NCI-H526 treated with DMSO at 0.1 percent for 48 hours (cell line): ENCODE results near the gene SLC39A13.

Source experiments
- DNase-seq: peaks from one replicate; lab custom pipeline; 2025; lab: John Stamatoyannopoulos, UW

Gene SLC39A13

GRCh38 chr11:47407746-47408590, at the start of gene SLC39A13:
Gene SLC39A13 (plus strand): TSS chr11:47408590. CDS start chr11:47410095, 1,505 bp downstream.
- DNase-seq, result peak; percentile 90

- DNase-seq, result no peak
These were observed 49.7 kb upstream of the SLC39A13 start for GRCh38 chr11:47358731-47359051.

- no peak for DNase-seq
These were observed 49.2 kb upstream of the SLC39A13 start for GRCh38 chr11:47359162-47359561.

DNA sequence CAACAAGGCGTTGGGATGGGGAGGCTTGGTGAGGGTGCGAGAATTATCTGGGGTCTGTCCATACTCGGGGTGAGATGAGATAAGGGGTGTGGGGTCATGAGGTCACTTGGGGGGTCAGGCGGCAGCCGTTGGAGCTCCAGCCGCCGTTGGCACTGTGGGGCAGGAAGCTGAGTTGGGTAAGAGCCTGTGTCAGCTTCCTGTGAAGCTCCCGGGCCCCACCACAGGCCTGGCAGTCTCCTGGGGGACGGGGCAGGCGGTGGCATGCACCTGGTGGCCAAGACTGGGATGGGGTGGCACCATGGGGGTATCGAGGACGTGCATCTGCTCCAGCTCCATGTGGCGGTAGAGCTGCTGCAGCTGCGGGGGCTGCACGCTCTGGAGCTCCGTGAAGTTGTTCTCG, 48.8 kb upstream of the SLC39A13 start:
- no peak for DNase-seq

DNA sequence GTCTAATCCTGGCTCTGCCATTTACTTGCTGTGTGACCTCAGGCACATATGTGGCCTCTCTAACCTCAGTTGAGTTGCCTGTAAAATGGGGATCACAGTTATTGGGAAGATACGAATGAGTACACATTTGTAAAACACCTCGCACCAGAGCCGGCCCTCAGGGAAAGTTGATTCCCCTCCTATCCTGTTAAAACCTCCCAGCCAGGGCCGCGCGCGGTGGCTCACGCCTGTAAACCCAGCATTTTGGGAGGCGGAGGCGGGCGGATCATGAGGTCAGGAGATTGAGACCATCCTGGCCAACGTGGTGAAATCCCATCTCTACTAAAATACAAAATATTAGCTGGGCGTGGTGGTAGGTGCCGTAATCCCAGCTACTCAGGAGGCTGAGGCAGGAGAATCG, 48.0 kb upstream of the SLC39A13 start:
- no peak for DNase-seq

GRCh38 chr11:47361419-47361818, 47.0 kb upstream of the SLC39A13 start:
- DNase-seq, result no peak

DNA sequence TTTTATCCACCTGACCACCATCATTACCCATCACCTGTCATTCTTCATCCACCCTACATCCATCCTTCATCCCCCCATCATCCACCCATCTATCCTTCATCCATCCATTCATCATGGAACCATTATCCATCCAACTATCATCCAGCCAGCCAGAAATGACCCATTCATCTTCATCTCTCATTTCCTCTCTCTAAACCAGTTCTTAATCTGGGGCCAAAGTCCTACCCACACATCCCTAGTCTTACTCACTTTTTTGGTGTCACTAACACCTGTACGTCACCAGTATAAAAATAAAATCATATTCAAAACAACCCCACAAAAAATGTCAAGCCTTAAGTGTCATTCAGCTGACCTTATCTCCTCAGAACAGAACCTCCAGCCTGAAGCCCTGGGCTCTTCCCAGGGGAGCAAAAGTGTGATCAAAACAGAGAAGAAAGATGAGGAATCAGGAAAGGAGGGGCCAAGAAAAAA, 42.3 kb upstream of the SLC39A13 start:
- no peak for DNase-seq

DNA sequence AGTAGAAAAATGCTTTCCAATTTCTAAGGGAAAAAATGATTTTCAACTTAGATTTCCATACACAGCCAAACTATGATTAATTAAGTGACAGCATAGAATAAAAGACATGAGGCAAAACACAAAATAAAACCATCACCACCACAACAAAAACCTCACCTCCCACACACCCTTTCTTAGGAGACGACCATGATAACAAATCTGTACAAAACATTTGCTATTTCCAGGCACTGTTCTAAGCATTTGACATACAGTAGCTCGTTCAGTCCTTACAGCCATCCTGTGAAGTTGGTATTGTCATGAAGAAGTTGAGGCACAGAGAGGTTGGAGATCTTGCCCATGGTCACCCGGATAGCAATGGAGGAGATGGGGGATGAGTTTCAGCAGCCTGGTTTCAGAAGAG, 38.7 kb upstream of the SLC39A13 start:
- no peak for DNase-seq

GRCh38 chr11:47372422-47372821, 36.0 kb upstream of the SLC39A13 start:
- no peak for DNase-seq

GRCh38 chr11:47373876-47374719, 34.3 kb upstream of the SLC39A13 start:
- peak; percentile 51 for DNase-seq

- no peak for DNase-seq
These were observed 33.7 kb upstream of the SLC39A13 start for GRCh38 chr11:47374720-47375019.

DNA sequence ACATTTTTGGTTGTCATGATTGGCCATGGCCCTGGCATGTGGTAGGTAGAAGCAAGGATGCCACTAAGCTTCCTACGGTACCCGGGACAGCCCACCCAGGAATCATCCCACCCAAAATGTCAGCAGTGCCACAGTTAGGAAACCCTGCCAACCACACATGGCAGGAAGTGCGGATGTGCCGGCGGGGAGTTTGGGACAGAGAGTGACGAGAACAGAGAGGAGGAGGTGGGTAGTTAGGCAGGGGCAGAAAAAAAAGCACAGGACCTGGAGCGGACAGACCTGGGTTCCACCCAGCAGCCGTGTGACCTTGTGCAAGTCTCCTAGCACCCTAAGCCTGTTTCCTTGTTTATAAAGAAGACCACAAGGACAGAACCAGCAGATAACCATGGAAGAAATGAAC, 33.4 kb upstream of the SLC39A13 start:
- no peak for DNase-seq

- DNase-seq, result no peak
These were observed 32.8 kb upstream of the SLC39A13 start for GRCh38 chr11:47375546-47376085.

GRCh38 chr11:47376107-47376524, 32.3 kb upstream of the SLC39A13 start:
- no peak for DNase-seq

- no peak for DNase-seq
These were observed 31.6 kb upstream of the SLC39A13 start for GRCh38 chr11:47376525-47377371.

GRCh38 chr11:47377571-47378009, 30.8 kb upstream of the SLC39A13 start:
- DNase-seq, result no peak

GRCh38 chr11:47378010-47378835, 30.2 kb upstream of the SLC39A13 start, which contains the start of gene SPI1:
Gene SPI1 (minus strand): TSS chr11:47378547. CDS start chr11:47378353, 194 bp downstream.
- DNase-seq, result no peak

- no peak for DNase-seq
These were observed 29.6 kb upstream of the SLC39A13 start for GRCh38 chr11:47378836-47379170.

DNA sequence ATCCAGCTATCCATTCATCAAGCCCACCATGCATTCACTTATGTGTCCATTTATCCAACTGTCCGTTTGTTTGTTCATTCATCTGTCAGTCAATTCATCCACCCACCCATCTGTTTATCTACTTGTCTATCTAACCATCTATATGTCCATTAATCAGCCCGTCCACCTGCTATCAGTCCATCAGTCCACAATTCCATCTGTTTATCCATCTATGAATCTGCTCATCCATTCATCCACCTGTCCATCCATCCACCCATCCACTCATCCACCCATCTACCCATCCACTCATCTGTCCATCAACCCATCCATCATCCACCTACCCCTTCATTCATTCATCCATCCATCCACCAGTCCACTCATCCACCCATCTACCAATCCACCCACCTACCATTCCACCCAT, 29.1 kb upstream of the SLC39A13 start:
- DNase-seq, result no peak

- no peak for DNase-seq
These were observed 28.3 kb upstream of the SLC39A13 start for GRCh38 chr11:47380078-47380477.

DNA sequence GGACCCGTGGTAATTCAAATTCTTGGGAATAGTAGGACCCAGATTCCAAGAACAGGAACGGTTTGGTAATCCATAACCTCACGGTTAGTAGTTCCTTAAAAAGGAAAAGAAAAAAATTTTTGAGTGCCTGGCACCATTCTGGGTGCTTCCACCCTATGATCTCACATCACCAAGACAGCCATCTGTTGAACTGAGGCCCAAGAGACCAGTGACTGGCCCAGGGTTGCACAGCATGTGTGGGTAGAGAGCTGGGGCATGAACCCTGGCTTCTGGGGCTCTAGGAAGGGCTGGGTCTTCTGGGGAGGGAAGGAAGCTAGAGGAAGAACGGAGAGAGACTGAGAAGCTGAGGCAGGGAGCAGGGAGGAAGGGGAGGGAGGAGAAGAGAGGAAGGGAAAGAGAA, 25.3 kb upstream of the SLC39A13 start:
- no peak for DNase-seq
